Mesenchymal stem cell (in vitro differentiated cells and primary cell): ENCODE measurements around the gene MYH11.

Experiments used
- DNase-seq: peaks from one replicate; pipeline ENCODE4 v3.0.0-alpha.2; 2013
- H2AFZ ChIP-seq: one replicate; pipeline ENCODE4 v1.6.1; 2013; ENCODE audit warnings: low read depth, mild to moderate bottlenecking, control low read depth, inconsistent platforms, low read length, moderate library complexity
- H2AK5ac ChIP-seq: 2 replicates; pipeline ENCODE4 v1.6.1; 2013; ENCODE audit warnings: low read length, moderate library complexity, mild to moderate bottlenecking, inconsistent platforms; ENCODE audit not compliant: severe bottlenecking
- H2BK120ac ChIP-seq: one replicate; pipeline ENCODE4 v1.6.1; 2013; ENCODE audit warnings: low read depth, mild to moderate bottlenecking, inconsistent platforms, low read length, moderate library complexity
- H2BK12ac ChIP-seq, 2 experiments: one replicate each; pipeline ENCODE4 v1.6.1; 2013; ENCODE audit warnings: inconsistent platforms in 2 of 2, low read length in 2 of 2, mild to moderate bottlenecking in 2 of 2, moderate library complexity in 2 of 2, control low read depth in 1 of 2
- H2BK15ac ChIP-seq: one replicate; pipeline ENCODE4 v1.6.1; 2013; ENCODE audit warnings: mild to moderate bottlenecking, low read depth, inconsistent platforms; ENCODE audit not compliant: poor library complexity, severe bottlenecking
- H2BK5ac ChIP-seq: 2 replicates; pipeline ENCODE4 v1.6.1; 2013; ENCODE audit warnings: low read depth, mild to moderate bottlenecking, low read length, control low read depth, inconsistent platforms; ENCODE audit not compliant: poor library complexity, severe bottlenecking
- H3K14ac ChIP-seq, 2 experiments: one replicate each; pipeline ENCODE4 v1.6.1; 2013; ENCODE audit warnings: inconsistent platforms in 2 of 2, low read length in 2 of 2, control low read depth in 1 of 2, mild to moderate bottlenecking in 1 of 2, moderate library complexity in 1 of 2
- H3K18ac ChIP-seq, 2 experiments: one replicate each; pipeline ENCODE4 v1.6.1; 2013; ENCODE audit warnings: inconsistent platforms in 2 of 2, low read length in 2 of 2, control low read depth in 1 of 2, low read depth in 1 of 2, mild to moderate bottlenecking in 1 of 2
- H3K23ac ChIP-seq, 2 experiments: one replicate each; pipeline ENCODE4 v1.6.1; 2013; ENCODE audit warnings: inconsistent platforms in 2 of 2, low read length in 2 of 2, mild to moderate bottlenecking in 2 of 2, moderate library complexity in 2 of 2, control low read depth in 1 of 2
- H3K27ac ChIP-seq: 2 replicates; pipeline ENCODE4 v1.5.1; 2013; ENCODE audit warnings: mild to moderate bottlenecking, moderate library complexity, low read length, control low read depth, inconsistent platforms; ENCODE audit not compliant: poor library complexity, severe bottlenecking
- H3K27me3 ChIP-seq, 2 experiments: 2 replicates each; pipeline versions ENCODE4 v1.6.1 to v1.7.0; 2013; ENCODE audit warnings: low read length in 2 of 2, mild to moderate bottlenecking in 2 of 2, moderate library complexity in 2 of 2, control low read depth in 1 of 2, inconsistent platforms in 1 of 2; ENCODE audit not compliant: control insufficient read depth in 1 of 2, insufficient read depth in 1 of 2
- H3K36me3 ChIP-seq, 2 experiments: 2 replicates each; pipeline versions ENCODE4 v1.6.1 to v1.7.0; 2013; ENCODE audit warnings: low read length in 2 of 2, control low read depth in 1 of 2, inconsistent platforms in 1 of 2, low read depth in 1 of 2, mild to moderate bottlenecking in 1 of 2; ENCODE audit not compliant: insufficient read depth in 2 of 2, control insufficient read depth in 1 of 2
- H3K4ac ChIP-seq, 2 experiments: one replicate each; pipeline ENCODE4 v1.6.1; 2013; ENCODE audit warnings: inconsistent platforms in 2 of 2, low read length in 2 of 2, mild to moderate bottlenecking in 2 of 2, moderate library complexity in 2 of 2, control low read depth in 1 of 2, low read depth in 1 of 2
- H3K4me1 ChIP-seq: 2 replicates; pipeline ENCODE4 v1.6.1; 2013; ENCODE audit warnings: low read depth, low read length, control low read depth; ENCODE audit not compliant: control insufficient read depth, insufficient read depth
- H3K4me2 ChIP-seq: 2 replicates; pipeline ENCODE4 v1.6.1; 2013; ENCODE audit warnings: low read length, mild to moderate bottlenecking, inconsistent platforms; ENCODE audit not compliant: poor library complexity, severe bottlenecking
- H3K4me3 ChIP-seq, 2 experiments: 2 replicates each; pipeline versions ENCODE4 v1.5.1 to v1.7.0; 2013; ENCODE audit warnings: low read length in 2 of 2, mild to moderate bottlenecking in 2 of 2, control low read depth in 1 of 2, low read depth in 1 of 2; ENCODE audit not compliant: insufficient read depth in 1 of 2
- H3K79me1 ChIP-seq: replicated peaks from 2 replicates; pipeline ENCODE4 v1.6.1; 2013; ENCODE audit warnings: mild to moderate bottlenecking, control low read depth, low read length, inconsistent platforms; ENCODE audit not compliant: poor library complexity, severe bottlenecking
- H3K9ac ChIP-seq: 2 replicates; pipeline ENCODE4 v1.7.0; 2013; ENCODE audit warnings: mild to moderate bottlenecking, low read length, moderate library complexity
- H3K9me3 ChIP-seq: 2 replicates; pipeline ENCODE4 v1.7.0; 2013; ENCODE audit warnings: mild to moderate bottlenecking, low read length; ENCODE audit not compliant: control insufficient read depth
- H4K8ac ChIP-seq: one replicate; pipeline ENCODE4 v1.6.1; 2013; ENCODE audit warnings: inconsistent platforms, mild to moderate bottlenecking, low read length, moderate library complexity
- H4K91ac ChIP-seq: one replicate; pipeline ENCODE4 v1.6.1; 2013; ENCODE audit warnings: mild to moderate bottlenecking, low read length, inconsistent platforms
- WGBS: methylation state at CpG from one replicate; pipeline ENCODE4 v1.1.7; 2013; ENCODE audit warnings: mixed read lengths; 5-methylcytosine and 5-hydroxymethylcytosine counted together

Gene MYH11

DNA sequence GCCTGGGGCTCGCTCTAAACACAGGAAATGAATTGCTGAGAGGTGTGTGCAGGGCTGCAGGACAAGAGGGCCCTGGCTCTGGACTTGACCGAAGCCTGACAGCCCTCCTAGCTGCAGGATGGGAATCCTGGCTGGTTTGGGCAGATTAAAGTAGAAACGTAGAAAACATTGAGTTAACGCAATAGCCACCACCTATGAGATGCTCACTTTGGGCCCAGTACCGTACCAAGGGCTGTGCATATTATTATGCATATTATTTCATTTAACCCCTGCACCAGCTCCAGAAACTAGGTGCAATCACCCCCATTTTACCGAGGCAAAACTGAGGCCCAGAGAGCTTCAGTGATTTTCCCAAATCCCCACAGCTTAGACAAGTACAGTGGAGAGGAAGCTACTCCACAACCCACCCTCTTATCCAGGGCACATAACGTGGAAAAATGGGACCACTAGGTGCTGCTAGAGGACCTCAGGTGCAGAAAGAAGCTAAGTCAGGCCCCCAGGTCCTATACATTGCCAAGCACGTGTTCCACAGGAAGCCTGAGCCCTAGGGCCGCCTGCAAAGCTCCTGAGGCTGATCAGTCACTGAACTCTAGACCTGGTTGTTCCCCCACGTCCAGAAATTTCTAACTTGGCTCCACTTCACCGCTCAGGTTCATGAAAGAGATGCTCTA, 79.2 kb downstream of the MYH11 start:
- no peak overlapping the region for H4K91ac ChIP-seq
- WGBS, result 55% methylated on average over 11 of the region's 11 CpGs
- no peak overlapping the region for H2BK12ac ChIP-seq
- H3K18ac ChIP-seq, result no peak overlapping the region
- H3K4me1 ChIP-seq, result no peaks in the 10 kb centered on the region
- no peak overlapping the region for H2BK5ac ChIP-seq
- no peak overlapping the region for H2AK5ac ChIP-seq
- H3K4me2 ChIP-seq, result no peak overlapping the region
- no peak overlapping the region for H3K4me3 ChIP-seq
- no peak overlapping the region for H3K27ac ChIP-seq
- no peak overlapping the region for H2BK120ac ChIP-seq
- H3K9me3 ChIP-seq, result no peaks in the 10 kb centered on the region
- no peaks in the 10 kb centered on the region for H3K36me3 ChIP-seq
- H3K4ac ChIP-seq, result no peak overlapping the region
- no peak overlapping the region for H2AFZ ChIP-seq
- H3K23ac ChIP-seq, result no peak overlapping the region
- H3K27me3 ChIP-seq, result peaks cover 29 to 32% of the 10 kb centered on the region in 2 experiments
- peak; percentile 36 for DNase-seq
- no peak overlapping the region for H3K9ac ChIP-seq
- no peak overlapping the region for H2BK15ac ChIP-seq
- H4K8ac ChIP-seq, result no peak overlapping the region
- H3K79me1 ChIP-seq, result no peaks in the 10 kb centered on the region
- H3K14ac ChIP-seq, result no peak overlapping the region

DNA sequence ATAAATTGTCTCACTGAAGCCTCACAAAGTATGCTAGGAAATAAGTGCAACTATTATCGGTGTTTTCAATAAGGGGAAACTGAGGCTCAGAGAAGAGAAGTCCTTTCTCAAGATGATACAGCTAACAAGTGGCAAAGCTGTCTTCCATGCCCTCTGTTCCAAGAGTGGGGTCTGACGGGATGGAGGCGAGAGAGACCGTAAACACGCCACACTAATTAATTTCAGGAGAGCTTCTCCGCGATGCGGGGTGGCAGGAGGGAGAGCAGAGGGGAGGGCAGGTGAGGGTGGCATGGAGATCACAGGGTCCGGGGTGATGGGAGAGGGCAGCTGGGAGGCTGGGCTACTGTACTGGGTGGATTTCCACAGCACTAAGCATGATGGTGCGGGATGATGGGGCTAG, 80.3 kb downstream of the MYH11 start:
- Histone ChIP-seq H3K4me1 (no peaks in the 10 kb centered on the region), H3K27ac (no peak overlapping the region), H3K36me3 (no peaks in the 10 kb centered on the region), H3K14ac (no peak overlapping the region), H2AFZ (no peak overlapping the region), H3K9ac (no peak overlapping the region), H3K9me3 (no peaks in the 10 kb centered on the region), H2BK5ac (no peak overlapping the region), H2BK15ac (no peak overlapping the region), H3K79me1 (no peaks in the 10 kb centered on the region), H4K91ac (no peak overlapping the region), H3K4ac (no peak overlapping the region), H3K4me2 (no peak overlapping the region), H3K4me3 (no peak overlapping the region), H4K8ac (no peak overlapping the region), H3K23ac (no peak overlapping the region), H3K27me3 (peaks cover 26 to 32% of the 10 kb centered on the region in 2 experiments), H2AK5ac (no peak overlapping the region), H3K18ac (no peak overlapping the region), H2BK12ac (no peak overlapping the region), H2BK120ac (no peak overlapping the region)
- 88% methylated on average over 10 of the region's 10 CpGs for WGBS
- no peak for DNase-seq

DNA sequence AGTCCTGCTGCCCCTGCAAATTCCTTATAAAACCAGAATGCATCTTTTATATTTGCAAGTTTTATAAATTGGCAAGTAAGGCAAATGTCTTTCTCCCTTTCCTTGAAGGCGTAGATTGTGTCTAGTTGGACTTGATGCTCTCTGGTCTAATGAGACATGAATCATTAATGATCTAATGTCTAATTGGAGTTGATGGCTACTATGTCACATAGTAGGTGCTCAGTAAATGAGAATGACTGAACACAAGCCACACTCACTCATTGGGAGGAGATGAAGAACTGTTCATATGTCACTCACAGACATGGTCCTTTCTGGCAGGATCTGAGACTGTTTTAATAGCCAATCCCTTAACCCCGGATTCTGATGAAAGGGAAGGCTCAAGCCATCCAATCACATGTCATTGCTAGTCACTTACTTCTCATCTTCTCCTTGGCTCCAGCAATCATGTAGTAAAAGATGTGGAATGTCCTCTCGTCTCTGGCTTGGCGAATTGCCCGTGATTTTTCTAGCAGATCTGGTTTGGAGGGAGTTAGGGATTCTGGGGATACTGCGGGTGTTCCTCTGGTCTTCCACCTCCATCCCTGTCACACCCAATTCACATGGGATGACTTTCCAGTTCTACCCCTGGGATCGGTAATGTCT, 81.0 kb downstream of the MYH11 start:
- no peak overlapping the region for H3K9ac ChIP-seq
- H3K14ac ChIP-seq, result no peak overlapping the region
- H3K4me2 ChIP-seq, result no peak overlapping the region
- no peak for DNase-seq
- 84% methylated on average over 5 of the region's 7 CpGs for WGBS
- H3K27ac ChIP-seq, result no peak overlapping the region
- no peaks in the 10 kb centered on the region for H3K36me3 ChIP-seq
- H2AK5ac ChIP-seq, result no peak overlapping the region
- H2BK15ac ChIP-seq, result no peak overlapping the region
- no peak overlapping the region for H2AFZ ChIP-seq
- no peak overlapping the region for H2BK12ac ChIP-seq
- no peak overlapping the region for H3K4me3 ChIP-seq
- no peak overlapping the region for H4K8ac ChIP-seq
- H3K79me1 ChIP-seq, result no peaks in the 10 kb centered on the region
- H4K91ac ChIP-seq, result no peak overlapping the region
- H2BK5ac ChIP-seq, result no peak overlapping the region
- no peak overlapping the region for H3K18ac ChIP-seq
- H3K23ac ChIP-seq, result no peak overlapping the region
- no peaks in the 10 kb centered on the region for H3K4me1 ChIP-seq
- H3K27me3 ChIP-seq, result peaks cover 22 to 35% of the 10 kb centered on the region in 2 experiments
- H2BK120ac ChIP-seq, result no peak overlapping the region
- no peaks in the 10 kb centered on the region for H3K9me3 ChIP-seq
- no peak overlapping the region for H3K4ac ChIP-seq

DNA sequence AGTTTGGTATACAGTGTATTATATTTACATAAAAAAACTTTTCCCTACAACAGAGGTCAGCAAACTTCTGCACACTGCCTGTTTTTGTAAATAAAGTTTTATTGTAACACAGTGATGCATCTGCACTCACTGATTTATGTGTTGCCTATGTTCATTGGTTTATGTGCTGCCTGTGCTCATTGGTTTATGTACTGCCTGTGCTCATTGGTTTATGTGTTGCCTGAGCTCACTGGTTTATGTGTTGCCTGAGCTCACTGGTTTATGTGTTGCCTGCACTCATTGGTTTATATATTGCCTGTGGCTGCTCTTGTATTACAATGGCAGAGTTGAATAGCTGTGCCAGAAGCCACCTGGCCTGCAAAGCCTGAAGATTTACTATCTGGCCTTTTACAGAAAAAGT, 81.6 kb downstream of the MYH11 start:
- Histone ChIP-seq H3K4me3 (no peak overlapping the region), H3K14ac (no peak overlapping the region), H3K79me1 (no peaks in the 10 kb centered on the region), H2BK15ac (no peak overlapping the region), H2AK5ac (no peak overlapping the region), H2BK12ac (no peak overlapping the region), H3K9me3 (no peaks in the 10 kb centered on the region), H3K9ac (no peak overlapping the region), H2BK120ac (no peak overlapping the region), H3K27ac (no peak overlapping the region), H3K23ac (no peak overlapping the region), H3K4ac (no peak overlapping the region), H4K8ac (no peak overlapping the region), H3K4me1 (no peaks in the 10 kb centered on the region), H3K4me2 (no peak overlapping the region), H2AFZ (no peak overlapping the region), H3K36me3 (no peaks in the 10 kb centered on the region), H2BK5ac (no peak overlapping the region), H4K91ac (no peak overlapping the region), H3K27me3 (peaks cover 24 to 40% of the 10 kb centered on the region in 2 experiments), H3K18ac (no peak overlapping the region)
- peak; percentile 41 for DNase-seq
